GM23338 (cell line): ENCODE measurements around the gene OR2T11. TPM values are rescaled to one million over a fixed set of nuclear protein-coding genes. Genes with fewer than 3 reads are reported as not detected.

Source experiments
- ATAC-seq: fragments of 200-7000 bp; cut with Tn5 transposase; 3 replicates; pipeline ENCODE4 v1.9.1; 2020
- DNase-seq: peaks from one replicate; pipeline ENCODE4 v3.0.0-alpha.2; 2015; ENCODE audit warnings: low spot score
- H2AFZ ChIP-seq: fragments of 200-600 bp; sonication (generic); 2 replicates; pipeline ENCODE4 v1.8.0; 2016; ENCODE audit warnings: antibody characterized with exemption, mild to moderate bottlenecking, moderate library complexity
- H3F3A ChIP-seq: fragments of 200-600 bp; sonication (generic); replicated peaks from 2 replicates; pipeline ENCODE4 v1.8.0; 2017; ENCODE audit warnings: antibody characterized with exemption, mixed run types, low read depth
- H3K27ac ChIP-seq: fragments of 200-600 bp; sonication (generic); 2 replicates; pipeline ENCODE4 v1.6.1; 2016; ENCODE audit warnings: low read depth
- H3K27me3 ChIP-seq: fragments of 200-600 bp; sonication (generic); 2 replicates; pipeline ENCODE4 v1.8.0; 2016; ENCODE audit warnings: mild to moderate bottlenecking, mixed run types, moderate library complexity; ENCODE audit not compliant: insufficient read depth
- H3K36me3 ChIP-seq: fragments of 200-600 bp; sonication (generic); 2 replicates; pipeline ENCODE4 v1.8.0; 2016; ENCODE audit warnings: mild to moderate bottlenecking; ENCODE audit not compliant: insufficient read depth
- H3K4me1 ChIP-seq: fragments of 200-600 bp; sonication (generic); 2 replicates; pipeline ENCODE4 v1.8.0; 2016; ENCODE audit warnings: mild to moderate bottlenecking, moderate library complexity; ENCODE audit not compliant: insufficient read depth
- H3K4me2 ChIP-seq: fragments of 200-600 bp; sonication (generic); 2 replicates; pipeline ENCODE4 v1.7.1; 2017; ENCODE audit warnings: mixed run types
- H3K4me3 ChIP-seq: fragments of 200-600 bp; sonication (generic); 2 replicates; pipeline ENCODE4 v1.6.1; 2016; ENCODE audit warnings: mixed run types
- H3K79me2 ChIP-seq: fragments of 200-600 bp; sonication (generic); replicated peaks from 2 replicates; pipeline ENCODE4 v1.8.0; 2017; ENCODE audit warnings: mild to moderate bottlenecking; ENCODE audit not compliant: insufficient read depth
- H3K9me2 ChIP-seq: fragments of 200-600 bp; sonication (generic); 2 replicates; pipeline ENCODE4 v1.8.0; 2017; ENCODE audit not compliant: insufficient read depth
- H4K20me1 ChIP-seq: fragments of 200-600 bp; sonication (generic); replicated peaks from 2 replicates; pipeline ENCODE4 v1.8.0; 2017; ENCODE audit warnings: mild to moderate bottlenecking; ENCODE audit not compliant: insufficient read depth
- H3K27ac Mint-ChIP-seq: 2 replicates; pipeline ENCODE4 v1.8.0; 2020; ENCODE audit warnings: inconsistent platforms, mild to moderate bottlenecking, moderate library complexity, mixed read lengths
- H3K27me3 Mint-ChIP-seq: 3 replicates; pipeline ENCODE4 v1.8.0; 2022; ENCODE audit warnings: low read depth, mild to moderate bottlenecking, moderate library complexity, mixed read lengths, inconsistent platforms; ENCODE audit not compliant: insufficient read depth, poor library complexity
- H3K36me3 Mint-ChIP-seq: 3 replicates; pipeline ENCODE4 v1.8.0; 2021; ENCODE audit warnings: low read depth, mild to moderate bottlenecking, inconsistent platforms, moderate library complexity, mixed read lengths
- H3K4me1 Mint-ChIP-seq: 3 replicates; pipeline ENCODE4 v1.8.0; 2020; ENCODE audit warnings: mild to moderate bottlenecking, inconsistent platforms, mixed read lengths
- H3K4me3 Mint-ChIP-seq: 3 replicates; pipeline ENCODE4 v1.8.0; 2021; ENCODE audit warnings: moderate library complexity, mild to moderate bottlenecking, inconsistent platforms, mixed read lengths
- H3K9me3 Mint-ChIP-seq: 3 replicates; pipeline ENCODE4 v1.8.0; 2020; ENCODE audit warnings: moderate library complexity, mild to moderate bottlenecking, inconsistent platforms, mixed read lengths
- CREB1 ChIP-seq: fragments of 250-450 bp; sonication (Bioruptor Pico); IDR thresholded peaks from 2 replicates; pipeline ENCODE4 v1.5.0; 2020; ENCODE audit warnings: low read depth, mild to moderate bottlenecking, moderate library complexity
- CTCF ChIP-seq, 2 experiments: fragments of 200-600 bp in 1 of 2; sonication (generic) in 1 of 2; conservative IDR thresholded peaks; 2 replicates each; pipeline versions ENCODE4 v1.5.1 to v1.6.1; 2016 to 2017; ENCODE audit warnings: antibody characterized with exemption in 2 of 2, low read depth in 2 of 2, mild to moderate bottlenecking in 2 of 2, moderate library complexity in 1 of 2
- EZH2phosphoT487 ChIP-seq: fragments of 200-600 bp; sonication (generic); IDR thresholded peaks from one replicate; pipeline ENCODE4 v1.8.1; 2018; ENCODE audit warnings: antibody characterized with exemption; ENCODE audit not compliant: unreplicated experiment
- JUNB ChIP-seq: IDR thresholded peaks from one replicate; pipeline ENCODE4 v1.6.1; 2016; ENCODE audit warnings: antibody characterized with exemption; ENCODE audit not compliant: unreplicated experiment
- polyA plus RNA-seq: library from polyadenylated mRNA; unstranded; fragments of >200 nt; fragmentation: Nextera tagmentation; extraction: Ambion mirVana; gene quantifications from 2 replicates; pipeline ENCODE4 v1.2.1, GENCODE V29; 2016
- total RNA-seq: library from RNA; depleted of rRNA; stranded (reverse); fragments of >200 nt; shearing (Covaris generic); gene quantifications from 2 replicates; pipeline ENCODE4 v1.2.3, GENCODE V29; 2014
- TF ChIP-seq, protein P1 (sequence below): fragments of 250-450 bp; sonication (Bioruptor Pico); IDR thresholded peaks from 2 replicates; pipeline ENCODE4 v1.5.0; 2020; ENCODE audit warnings: mild to moderate bottlenecking, moderate library complexity
- TF ChIP-seq, protein P2 (sequence below): IDR thresholded peaks from one replicate; pipeline ENCODE4 v1.6.1; 2018; ENCODE audit warnings: antibody characterized with exemption; ENCODE audit not compliant: unreplicated experiment

OR2T11 gene
- total and polyA plus RNA-seq, 2 experiments from 2014 or later, result not detected

DNA sequence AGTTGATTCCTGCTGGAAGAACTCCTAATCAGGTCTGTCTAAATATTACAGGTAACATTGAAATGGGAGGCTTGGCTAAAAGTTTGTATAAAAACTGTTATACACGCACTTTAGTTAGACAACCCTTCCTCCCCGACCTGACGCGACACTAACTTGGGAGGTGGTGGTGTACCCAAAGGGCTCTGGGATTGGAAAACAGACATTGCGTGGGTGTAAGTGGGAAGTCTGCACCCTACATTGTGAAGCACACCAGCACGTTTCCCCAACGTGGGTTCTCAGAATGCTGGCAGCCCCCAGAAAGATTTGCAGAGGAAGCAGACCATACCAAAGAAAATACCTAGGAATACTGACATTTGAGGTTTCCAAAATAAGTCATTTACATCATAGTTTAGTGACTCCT lies 16.8 kb downstream of the OR2T11 start (continued):
- TF ChIP-seq, protein P1, sequence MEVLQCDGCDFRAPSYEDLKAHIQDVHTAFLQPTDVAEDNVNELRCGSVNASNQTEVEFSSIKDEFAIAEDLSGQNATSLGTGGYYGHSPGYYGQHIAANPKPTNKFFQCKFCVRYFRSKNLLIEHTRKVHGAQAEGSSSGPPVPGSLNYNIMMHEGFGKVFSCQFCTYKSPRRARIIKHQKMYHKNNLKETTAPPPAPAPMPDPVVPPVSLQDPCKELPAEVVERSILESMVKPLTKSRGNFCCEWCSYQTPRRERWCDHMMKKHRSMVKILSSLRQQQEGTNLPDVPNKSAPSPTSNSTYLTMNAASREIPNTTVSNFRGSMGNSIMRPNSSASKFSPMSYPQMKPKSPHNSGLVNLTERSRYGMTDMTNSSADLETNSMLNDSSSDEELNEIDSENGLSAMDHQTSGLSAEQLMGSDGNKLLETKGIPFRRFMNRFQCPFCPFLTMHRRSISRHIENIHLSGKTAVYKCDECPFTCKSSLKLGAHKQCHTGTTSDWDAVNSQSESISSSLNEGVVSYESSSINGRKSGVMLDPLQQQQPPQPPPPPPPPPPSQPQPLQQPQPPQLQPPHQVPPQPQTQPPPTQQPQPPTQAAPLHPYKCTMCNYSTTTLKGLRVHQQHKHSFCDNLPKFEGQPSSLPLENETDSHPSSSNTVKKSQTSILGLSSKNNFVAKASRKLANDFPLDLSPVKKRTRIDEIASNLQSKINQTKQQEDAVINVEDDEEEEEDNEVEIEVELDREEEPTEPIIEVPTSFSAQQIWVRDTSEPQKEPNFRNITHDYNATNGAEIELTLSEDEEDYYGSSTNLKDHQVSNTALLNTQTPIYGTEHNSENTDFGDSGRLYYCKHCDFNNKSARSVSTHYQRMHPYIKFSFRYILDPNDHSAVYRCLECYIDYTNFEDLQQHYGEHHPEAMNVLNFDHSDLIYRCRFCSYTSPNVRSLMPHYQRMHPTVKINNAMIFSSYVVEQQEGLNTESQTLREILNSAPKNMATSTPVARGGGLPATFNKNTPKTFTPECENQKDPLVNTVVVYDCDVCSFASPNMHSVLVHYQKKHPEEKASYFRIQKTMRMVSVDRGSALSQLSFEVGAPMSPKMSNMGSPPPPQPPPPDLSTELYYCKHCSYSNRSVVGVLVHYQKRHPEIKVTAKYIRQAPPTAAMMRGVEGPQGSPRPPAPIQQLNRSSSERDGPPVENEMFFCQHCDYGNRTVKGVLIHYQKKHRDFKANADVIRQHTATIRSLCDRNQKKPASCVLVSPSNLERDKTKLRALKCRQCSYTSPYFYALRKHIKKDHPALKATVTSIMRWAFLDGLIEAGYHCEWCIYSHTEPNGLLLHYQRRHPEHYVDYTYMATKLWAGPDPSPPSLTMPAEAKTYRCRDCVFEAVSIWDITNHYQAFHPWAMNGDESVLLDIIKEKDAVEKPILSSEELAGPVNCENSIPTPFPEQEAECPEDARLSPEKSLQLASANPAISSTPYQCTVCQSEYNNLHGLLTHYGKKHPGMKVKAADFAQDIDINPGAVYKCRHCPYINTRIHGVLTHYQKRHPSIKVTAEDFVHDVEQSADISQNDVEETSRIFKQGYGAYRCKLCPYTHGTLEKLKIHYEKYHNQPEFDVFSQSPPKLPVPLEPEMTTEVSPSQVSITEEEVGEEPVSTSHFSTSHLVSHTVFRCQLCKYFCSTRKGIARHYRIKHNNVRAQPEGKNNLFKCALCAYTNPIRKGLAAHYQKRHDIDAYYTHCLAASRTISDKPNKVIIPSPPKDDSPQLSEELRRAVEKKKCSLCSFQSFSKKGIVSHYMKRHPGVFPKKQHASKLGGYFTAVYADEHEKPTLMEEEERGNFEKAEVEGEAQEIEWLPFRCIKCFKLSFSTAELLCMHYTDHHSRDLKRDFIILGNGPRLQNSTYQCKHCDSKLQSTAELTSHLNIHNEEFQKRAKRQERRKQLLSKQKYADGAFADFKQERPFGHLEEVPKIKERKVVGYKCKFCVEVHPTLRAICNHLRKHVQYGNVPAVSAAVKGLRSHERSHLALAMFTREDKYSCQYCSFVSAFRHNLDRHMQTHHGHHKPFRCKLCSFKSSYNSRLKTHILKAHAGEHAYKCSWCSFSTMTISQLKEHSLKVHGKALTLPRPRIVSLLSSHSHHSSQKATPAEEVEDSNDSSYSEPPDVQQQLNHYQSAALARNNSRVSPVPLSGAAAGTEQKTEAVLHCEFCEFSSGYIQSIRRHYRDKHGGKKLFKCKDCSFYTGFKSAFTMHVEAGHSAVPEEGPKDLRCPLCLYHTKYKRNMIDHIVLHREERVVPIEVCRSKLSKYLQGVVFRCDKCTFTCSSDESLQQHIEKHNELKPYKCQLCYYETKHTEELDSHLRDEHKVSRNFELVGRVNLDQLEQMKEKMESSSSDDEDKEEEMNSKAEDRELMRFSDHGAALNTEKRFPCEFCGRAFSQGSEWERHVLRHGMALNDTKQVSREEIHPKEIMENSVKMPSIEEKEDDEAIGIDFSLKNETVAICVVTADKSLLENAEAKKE (CRISPR knock-in tag), result no peak
- TF ChIP-seq EZH2phosphoT487 (no peak), CTCF (conservative IDR thresholded peaks at IDR 0.05; ENCODE audit: low read depth in 2 of 2) (no peak), JUNB (no peak)

DNA sequence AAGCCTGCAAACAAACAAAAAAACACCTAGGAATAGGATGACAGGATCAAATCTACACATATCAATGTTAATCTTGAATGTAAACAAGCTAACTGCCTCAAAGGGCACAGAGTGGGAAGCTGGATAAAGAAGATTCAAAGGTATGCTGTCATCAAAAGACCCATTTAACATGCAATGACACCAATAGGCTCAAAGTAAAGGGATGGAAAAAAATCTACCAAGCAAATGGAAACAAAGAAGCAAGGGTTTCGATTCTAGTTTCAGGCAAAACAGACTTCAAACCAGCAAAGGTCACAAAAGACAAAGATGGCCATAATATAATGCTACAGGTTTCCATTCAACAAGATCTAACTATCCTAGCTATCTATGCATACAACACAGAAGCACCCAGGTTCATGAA lies 21.1 kb downstream of the OR2T11 start:
- Mint-ChIP-seq H3K36me3 (peaks cover 18% of the 10 kb centered on the region), H3K27ac (no peak overlapping the region), H3K4me1 (no peaks in the 10 kb centered on the region), H3K9me3 (peaks cover 87% of the 10 kb centered on the region), H3K27me3 (no peaks in the 10 kb centered on the region), H3K4me3 (no peak overlapping the region)
- no peak overlapping the region for H3K4me3 ChIP-seq
- no peaks in the 10 kb centered on the region for H3K27me3 ChIP-seq
- ATAC-seq (no peak), DNase-seq (no peak)
- no peak overlapping the region for H2AFZ ChIP-seq
- no peaks in the 10 kb centered on the region for H3F3A ChIP-seq
- H4K20me1 ChIP-seq, result no peaks in the 10 kb centered on the region
- H3K36me3 ChIP-seq, result 0 out of 2 replicates have a peak, but pooled peaks cover 4% of the 10 kb centered on the region
- no peaks in the 10 kb centered on the region for H3K9me2 ChIP-seq
- no peak overlapping the region for H3K27ac ChIP-seq
- no peaks in the 10 kb centered on the region for H3K79me2 ChIP-seq
- no peak overlapping the region for H3K4me2 ChIP-seq
- no peaks in the 10 kb centered on the region for H3K4me1 ChIP-seq
- no peak for TF ChIP-seq CREB1 (CRISPR knock-in tag)
- TF ChIP-seq, protein P2, sequence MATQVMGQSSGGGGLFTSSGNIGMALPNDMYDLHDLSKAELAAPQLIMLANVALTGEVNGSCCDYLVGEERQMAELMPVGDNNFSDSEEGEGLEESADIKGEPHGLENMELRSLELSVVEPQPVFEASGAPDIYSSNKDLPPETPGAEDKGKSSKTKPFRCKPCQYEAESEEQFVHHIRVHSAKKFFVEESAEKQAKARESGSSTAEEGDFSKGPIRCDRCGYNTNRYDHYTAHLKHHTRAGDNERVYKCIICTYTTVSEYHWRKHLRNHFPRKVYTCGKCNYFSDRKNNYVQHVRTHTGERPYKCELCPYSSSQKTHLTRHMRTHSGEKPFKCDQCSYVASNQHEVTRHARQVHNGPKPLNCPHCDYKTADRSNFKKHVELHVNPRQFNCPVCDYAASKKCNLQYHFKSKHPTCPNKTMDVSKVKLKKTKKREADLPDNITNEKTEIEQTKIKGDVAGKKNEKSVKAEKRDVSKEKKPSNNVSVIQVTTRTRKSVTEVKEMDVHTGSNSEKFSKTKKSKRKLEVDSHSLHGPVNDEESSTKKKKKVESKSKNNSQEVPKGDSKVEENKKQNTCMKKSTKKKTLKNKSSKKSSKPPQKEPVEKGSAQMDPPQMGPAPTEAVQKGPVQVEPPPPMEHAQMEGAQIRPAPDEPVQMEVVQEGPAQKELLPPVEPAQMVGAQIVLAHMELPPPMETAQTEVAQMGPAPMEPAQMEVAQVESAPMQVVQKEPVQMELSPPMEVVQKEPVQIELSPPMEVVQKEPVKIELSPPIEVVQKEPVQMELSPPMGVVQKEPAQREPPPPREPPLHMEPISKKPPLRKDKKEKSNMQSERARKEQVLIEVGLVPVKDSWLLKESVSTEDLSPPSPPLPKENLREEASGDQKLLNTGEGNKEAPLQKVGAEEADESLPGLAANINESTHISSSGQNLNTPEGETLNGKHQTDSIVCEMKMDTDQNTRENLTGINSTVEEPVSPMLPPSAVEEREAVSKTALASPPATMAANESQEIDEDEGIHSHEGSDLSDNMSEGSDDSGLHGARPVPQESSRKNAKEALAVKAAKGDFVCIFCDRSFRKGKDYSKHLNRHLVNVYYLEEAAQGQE, result no peak
